OCI-LY3 (cell line): ENCODE results near the gene KCNC3.

Source experiments
- H2AFZ ChIP-seq: fragments of 200-600, 300-600 bp; shearing (Covaris generic); 2 replicates; pipeline ENCODE4 v1.6.0; 2014; ENCODE audit warnings: antibody characterized with exemption, low read depth, low read length
- H3K27ac ChIP-seq: fragments of 200-600, 300-600 bp; sonication (generic); 2 replicates; pipeline ENCODE4 v1.5.1; 2014; ENCODE audit warnings: mild to moderate bottlenecking, low read length, moderate library complexity, mixed read lengths
- H3K27me3 ChIP-seq: fragments of 200-600, 300-600 bp; sonication (generic); 2 replicates; pipeline ENCODE4 v1.6.1; 2014; ENCODE audit warnings: low read depth, low read length, mixed read lengths
- H3K36me3 ChIP-seq: fragments of 200-600, 300-600 bp; sonication (generic); replicated peaks from 2 replicates; pipeline ENCODE3; 2014; ENCODE audit warnings: low read depth, low read length, mixed read lengths
- H3K4me1 ChIP-seq: fragments of 300-600, 200-600 bp; sonication (generic); 2 replicates; pipeline ENCODE4 v1.6.1; 2014; ENCODE audit warnings: low read length, mixed read lengths
- H3K4me2 ChIP-seq: fragments of 200-600, 300-600 bp; sonication (generic); 2 replicates; pipeline ENCODE4 v1.6.1; 2014; ENCODE audit warnings: low read length, mixed read lengths
- H3K4me3 ChIP-seq: fragments of 300-600, 200-600 bp; sonication (generic); 2 replicates; pipeline ENCODE4 v1.5.1; 2014; ENCODE audit warnings: antibody characterized with exemption, mild to moderate bottlenecking, low read length, moderate library complexity
- H3K79me2 ChIP-seq: fragments of 300-600, 200-600 bp; shearing (Covaris generic); 2 replicates; pipeline ENCODE4 v1.6.1; 2014; ENCODE audit warnings: mild to moderate bottlenecking, low read length, mixed read lengths
- H3K9ac ChIP-seq: fragments of 300-600, 200-600 bp; shearing (Covaris generic); 2 replicates; pipeline ENCODE4 v1.6.0; 2014; ENCODE audit warnings: mild to moderate bottlenecking, low read length, moderate library complexity
- H3K9me3 ChIP-seq: fragments of 200-600, 300-600 bp; shearing (Covaris generic); 2 replicates; pipeline ENCODE4 v1.6.1; 2014; ENCODE audit warnings: low read length, mixed read lengths; ENCODE audit not compliant: insufficient read depth
- H4K20me1 ChIP-seq: fragments of 200-600, 300-600 bp; sonication (generic); 2 replicates; pipeline ENCODE4 v1.6.1; 2016; ENCODE audit warnings: low read length, mixed read lengths; ENCODE audit not compliant: insufficient read depth
- EZH2phosphoT487 ChIP-seq: fragments of 200-600 bp; shearing (Covaris generic); IDR thresholded peaks from 2 replicates; pipeline ENCODE4 v1.6.1; 2018; ENCODE audit warnings: antibody characterized with exemption, mixed run types, low read depth
- TF ChIP-seq, protein P1 (sequence below): fragments of 200-600, 300-600 bp; sonication (generic); IDR thresholded peaks from 2 replicates; pipeline ENCODE4 v1.5.1; 2014; ENCODE audit warnings: antibody characterized with exemption, low read length, low read depth

KCNC3 gene

GRCh38 chr19:50290011-50290410, 39.2 kb downstream of the KCNC3 start:
- Histone ChIP-seq H3K4me1 (no peaks in the 10 kb centered on the region), H3K4me2 (no peak overlapping the region), H3K27me3 (peaks cover 15% of the 10 kb centered on the region; the same call in 1 of the 2 replicates), H3K9ac (no peak overlapping the region), H3K36me3 (peaks cover 2% of the 10 kb centered on the region), H4K20me1 (no peaks in the 10 kb centered on the region), H3K4me3 (no peak overlapping the region), H2AFZ (no peak overlapping the region), H3K79me2 (no peaks in the 10 kb centered on the region), H3K9me3 (peaks cover 32% of the 10 kb centered on the region), H3K27ac (no peak overlapping the region)
- TF ChIP-seq EZH2phosphoT487 = no peak
- TF ChIP-seq, protein P1, sequence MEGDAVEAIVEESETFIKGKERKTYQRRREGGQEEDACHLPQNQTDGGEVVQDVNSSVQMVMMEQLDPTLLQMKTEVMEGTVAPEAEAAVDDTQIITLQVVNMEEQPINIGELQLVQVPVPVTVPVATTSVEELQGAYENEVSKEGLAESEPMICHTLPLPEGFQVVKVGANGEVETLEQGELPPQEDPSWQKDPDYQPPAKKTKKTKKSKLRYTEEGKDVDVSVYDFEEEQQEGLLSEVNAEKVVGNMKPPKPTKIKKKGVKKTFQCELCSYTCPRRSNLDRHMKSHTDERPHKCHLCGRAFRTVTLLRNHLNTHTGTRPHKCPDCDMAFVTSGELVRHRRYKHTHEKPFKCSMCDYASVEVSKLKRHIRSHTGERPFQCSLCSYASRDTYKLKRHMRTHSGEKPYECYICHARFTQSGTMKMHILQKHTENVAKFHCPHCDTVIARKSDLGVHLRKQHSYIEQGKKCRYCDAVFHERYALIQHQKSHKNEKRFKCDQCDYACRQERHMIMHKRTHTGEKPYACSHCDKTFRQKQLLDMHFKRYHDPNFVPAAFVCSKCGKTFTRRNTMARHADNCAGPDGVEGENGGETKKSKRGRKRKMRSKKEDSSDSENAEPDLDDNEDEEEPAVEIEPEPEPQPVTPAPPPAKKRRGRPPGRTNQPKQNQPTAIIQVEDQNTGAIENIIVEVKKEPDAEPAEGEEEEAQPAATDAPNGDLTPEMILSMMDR = no peak

DNA sequence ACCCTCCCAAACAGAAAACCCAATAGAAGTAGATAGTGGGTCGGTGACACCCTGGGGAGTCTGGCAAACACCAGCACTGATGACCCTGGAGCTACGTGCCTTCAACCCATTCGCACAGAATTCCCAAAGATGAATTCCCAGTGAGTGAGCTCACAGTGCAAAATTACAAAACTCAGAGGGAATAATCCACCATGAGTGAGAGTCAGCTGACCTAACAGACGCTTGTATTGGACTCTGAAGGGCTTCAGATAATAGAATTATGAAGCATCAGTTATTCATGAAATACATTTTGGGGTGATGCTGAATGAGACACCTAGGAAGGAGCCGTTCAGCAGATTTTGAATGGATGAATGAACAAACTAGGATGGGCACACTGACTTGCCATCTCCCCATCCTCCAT, 40.2 kb downstream of the KCNC3 start:
- H3K27me3 ChIP-seq = peaks cover 15% of the 10 kb centered on the region; the same call in 1 of the 2 replicates
- TF ChIP-seq, protein P1 = no peak
- TF ChIP-seq EZH2phosphoT487 = no peak
- peaks cover 32% of the 10 kb centered on the region for H3K9me3 ChIP-seq
- no peaks in the 10 kb centered on the region for H4K20me1 ChIP-seq
- H3K27ac ChIP-seq = no peak overlapping the region
- H3K9ac ChIP-seq = no peak overlapping the region
- no peak overlapping the region for H2AFZ ChIP-seq
- H3K36me3 ChIP-seq = peaks cover 2% of the 10 kb centered on the region
- H3K4me1 ChIP-seq = no peaks in the 10 kb centered on the region
- no peak overlapping the region for H3K4me2 ChIP-seq
- no peak overlapping the region for H3K4me3 ChIP-seq
- H3K79me2 ChIP-seq = no peaks in the 10 kb centered on the region

DNA sequence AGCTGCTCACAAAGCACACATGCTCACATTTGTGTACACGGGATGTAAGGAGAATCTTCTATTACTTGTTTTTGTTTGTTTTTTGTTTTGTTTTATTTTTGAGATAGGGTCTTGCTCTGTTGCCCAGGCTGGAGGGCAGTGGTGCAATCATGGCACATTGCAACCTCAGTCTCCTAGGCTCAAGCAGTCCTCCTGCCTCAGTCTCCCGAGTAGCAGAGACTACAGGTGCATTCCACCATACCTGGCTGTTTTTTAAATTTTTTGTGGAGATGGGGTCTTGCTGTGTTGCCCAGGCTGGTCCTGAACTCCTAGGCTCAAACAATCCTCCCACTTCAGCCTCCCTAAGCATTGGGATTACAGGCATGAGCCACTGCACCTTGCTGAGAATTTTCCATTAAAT, 41.8 kb downstream of the KCNC3 start:
- Histone ChIP-seq H3K4me1 (no peaks in the 10 kb centered on the region), H3K9me3 (peaks cover 32% of the 10 kb centered on the region), H3K27ac (no peak overlapping the region), H4K20me1 (no peaks in the 10 kb centered on the region), H3K36me3 (peaks cover 2% of the 10 kb centered on the region), H3K79me2 (no peaks in the 10 kb centered on the region), H2AFZ (no peak overlapping the region), H3K27me3 (peaks cover 15% of the 10 kb centered on the region; the same call in 1 of the 2 replicates), H3K9ac (no peak overlapping the region), H3K4me2 (no peak overlapping the region), H3K4me3 (no peak overlapping the region)
- TF ChIP-seq, protein P1 = no peak

DNA sequence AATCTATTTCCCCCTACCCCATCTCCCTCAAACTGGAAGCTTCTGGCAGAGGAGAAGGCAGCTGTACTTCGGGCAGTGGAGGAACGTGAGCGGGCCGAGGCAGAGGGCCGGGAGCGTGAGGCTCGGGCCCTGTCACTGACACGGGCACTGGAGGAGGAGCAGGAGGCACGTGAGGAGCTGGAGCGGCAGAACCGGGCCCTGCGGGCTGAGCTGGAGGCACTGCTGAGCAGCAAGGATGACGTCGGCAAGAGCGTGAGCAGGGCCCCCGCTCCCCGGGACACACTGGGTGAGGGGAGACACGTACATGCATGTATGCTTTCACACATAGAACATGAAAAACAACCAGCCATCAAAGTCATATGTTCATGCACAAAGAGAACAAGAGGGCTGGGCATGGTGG, 42.7 kb downstream of the KCNC3 start:
- H3K4me1 ChIP-seq = no peaks in the 10 kb centered on the region
- peaks cover 15% of the 10 kb centered on the region; the same call in 1 of the 2 replicates for H3K27me3 ChIP-seq
- peaks cover 32% of the 10 kb centered on the region for H3K9me3 ChIP-seq
- H3K4me2 ChIP-seq = no peak overlapping the region
- TF ChIP-seq, protein P1 = no peak
- TF ChIP-seq EZH2phosphoT487 = no peak
- H3K9ac ChIP-seq = no peak overlapping the region
- no peak overlapping the region for H3K27ac ChIP-seq
- no peak overlapping the region for H2AFZ ChIP-seq
- no peaks in the 10 kb centered on the region for H4K20me1 ChIP-seq
- H3K36me3 ChIP-seq = peaks cover 2% of the 10 kb centered on the region
- H3K4me3 ChIP-seq = no peak overlapping the region
- no peaks in the 10 kb centered on the region for H3K79me2 ChIP-seq
